T-helper 17 cell (primary cell): ENCODE measurements around the gene NIBAN1. TPM values are rescaled to one million over a fixed set of nuclear protein-coding genes. Genes with fewer than 3 reads are reported as not detected.

Source experiments
- ATAC-seq: fragments of 150-1000 bp; cut with Tn5 transposase; 2 replicates; pipeline ENCODE4 v1.10.0; 2021; ENCODE audit warnings: mild to moderate bottlenecking, moderate library complexity
- DNase-seq, 3 donors: peaks; one replicate each; pipeline versions ENCODE4 v3.0.0 to v3.0.0-alpha.2; 2020 to 2021
- H3K9me3 ChIP-seq: one replicate; pipeline ENCODE4 v1.7.0; 2013; ENCODE audit warnings: low read length, mild to moderate bottlenecking; ENCODE audit not compliant: control insufficient read depth, poor library complexity, severe bottlenecking
- H3K27ac Mint-ChIP-seq: one replicate; pipeline ENCODE4 v1.8.0; 2022; ENCODE audit warnings: mild to moderate bottlenecking, moderate library complexity, mixed read lengths
- H3K27me3 Mint-ChIP-seq: one replicate; pipeline ENCODE4 v1.8.0; 2022; ENCODE audit warnings: mixed read lengths
- H3K36me3 Mint-ChIP-seq: one replicate; pipeline ENCODE4 v1.8.0; 2022; ENCODE audit warnings: low read depth, mixed read lengths
- H3K4me1 Mint-ChIP-seq: one replicate; pipeline ENCODE4 v1.8.0; 2022; ENCODE audit warnings: mild to moderate bottlenecking, mixed read lengths
- H3K4me3 Mint-ChIP-seq: one replicate; pipeline ENCODE4 v1.8.0; 2022; ENCODE audit warnings: mild to moderate bottlenecking, moderate library complexity, mixed read lengths
- total RNA-seq, 4 donors: library from RNA in 2 of 4; stranded (reverse) in 2 of 4; gene quantifications; one replicate each; pipeline ENCODE4 v1.2.3 and lab custom pipeline; 2022 to 2026

NIBAN1 gene
- total RNA-seq, 2 donors from 2014 or later = 61.3 to 65.7 TPM

DNA sequence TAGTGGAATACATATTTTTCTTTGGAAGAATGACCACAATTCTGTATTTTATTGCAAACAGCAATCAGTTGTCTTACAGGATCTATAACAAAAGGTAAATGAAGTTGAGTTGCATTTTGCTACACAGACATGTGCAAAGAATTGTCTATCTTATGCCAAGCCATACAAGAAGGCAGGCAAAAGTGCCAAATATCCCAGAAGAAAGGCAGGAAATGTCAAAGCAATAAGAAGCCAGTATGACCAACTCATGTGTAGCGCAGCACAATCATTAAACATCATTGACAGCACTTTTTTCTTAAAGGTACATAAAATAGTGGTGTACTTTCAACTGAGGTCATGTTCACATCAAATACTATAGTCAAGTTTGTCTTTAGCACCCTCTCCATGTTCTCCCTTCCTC, 42.7 kb downstream of the NIBAN1 start:
- no peak overlapping the region for H3K4me3 Mint-ChIP-seq
- no peaks in the 10 kb centered on the region for H3K36me3 Mint-ChIP-seq
- H3K27me3 Mint-ChIP-seq = no peaks in the 10 kb centered on the region
- peaks cover 21% of the 10 kb centered on the region for H3K4me1 Mint-ChIP-seq
- H3K9me3 ChIP-seq = no peaks in the 10 kb centered on the region
- no peak for ATAC-seq
- no peak for DNase-seq
- H3K27ac Mint-ChIP-seq = peak overlapping the region; percentile 71

GRCh38 chr1:184930645-184931044, 43.7 kb downstream of the NIBAN1 start:
- ATAC-seq (peak; percentile 51), DNase-seq (no peak)
- Mint-ChIP-seq H3K4me1 (peaks cover 18% of the 10 kb centered on the region), H3K27ac (peak overlapping the region; percentile 71), H3K4me3 (peak overlapping the region; percentile 25), H3K36me3 (no peaks in the 10 kb centered on the region), H3K27me3 (no peaks in the 10 kb centered on the region)
- no peaks in the 10 kb centered on the region for H3K9me3 ChIP-seq

DNA sequence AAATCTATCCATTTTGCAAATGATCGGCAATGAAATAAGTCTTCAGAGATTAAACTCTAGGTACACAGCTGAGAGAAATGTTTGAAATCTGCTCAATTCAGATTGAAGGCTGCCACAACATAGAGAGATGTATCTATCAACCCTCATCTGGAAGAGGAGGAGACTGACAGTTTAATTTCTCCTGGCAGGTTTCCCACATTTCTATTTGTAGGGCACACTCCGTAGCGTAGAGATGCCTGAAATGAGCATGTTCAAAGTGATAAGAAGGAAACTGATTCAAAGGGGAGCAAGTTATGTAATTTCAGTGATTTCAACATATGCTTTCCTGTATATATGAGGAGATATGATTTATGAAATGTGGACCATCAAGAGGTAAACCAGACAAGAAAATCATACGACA, 44.1 kb downstream of the NIBAN1 start:
- H3K9me3 ChIP-seq = no peaks in the 10 kb centered on the region
- DNase-seq (no peak), ATAC-seq (no peak)
- no peaks in the 10 kb centered on the region for H3K36me3 Mint-ChIP-seq
- peak overlapping the region; percentile 71 for H3K27ac Mint-ChIP-seq
- no peak overlapping the region for H3K4me3 Mint-ChIP-seq
- no peaks in the 10 kb centered on the region for H3K27me3 Mint-ChIP-seq
- peaks cover 18% of the 10 kb centered on the region for H3K4me1 Mint-ChIP-seq

DNA sequence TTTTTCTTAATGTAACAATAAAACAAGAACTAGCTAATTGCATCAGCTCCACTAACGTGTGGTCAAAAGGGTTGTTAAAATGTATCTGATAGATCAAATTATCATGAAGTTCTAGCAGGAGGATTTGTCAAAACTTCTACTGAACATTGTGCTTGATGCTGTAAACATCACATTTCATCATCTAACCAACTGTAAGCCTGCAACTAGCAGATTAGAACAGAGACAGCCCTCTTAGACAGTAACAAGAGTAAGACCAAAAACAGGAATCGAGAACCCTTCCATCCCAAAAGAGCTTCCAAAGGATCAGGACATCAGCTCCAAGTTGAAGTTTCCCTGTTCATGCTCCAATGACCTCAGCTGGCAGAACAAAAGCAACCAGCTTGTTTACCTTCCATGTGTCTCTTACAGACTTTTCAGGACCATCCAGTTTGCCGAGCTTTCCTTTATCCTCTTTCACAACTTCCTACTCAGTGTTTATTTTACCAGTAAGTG, 44.6 kb downstream of the NIBAN1 start:
- ATAC-seq = no peak
- H3K9me3 ChIP-seq = no peaks in the 10 kb centered on the region
- no peaks in the 10 kb centered on the region for H3K36me3 Mint-ChIP-seq
- no peaks in the 10 kb centered on the region for H3K27me3 Mint-ChIP-seq
- peaks cover 18% of the 10 kb centered on the region for H3K4me1 Mint-ChIP-seq
- H3K4me3 Mint-ChIP-seq = no peak overlapping the region
- peak overlapping the region; percentile 71 for H3K27ac Mint-ChIP-seq
- no peak for DNase-seq

DNA sequence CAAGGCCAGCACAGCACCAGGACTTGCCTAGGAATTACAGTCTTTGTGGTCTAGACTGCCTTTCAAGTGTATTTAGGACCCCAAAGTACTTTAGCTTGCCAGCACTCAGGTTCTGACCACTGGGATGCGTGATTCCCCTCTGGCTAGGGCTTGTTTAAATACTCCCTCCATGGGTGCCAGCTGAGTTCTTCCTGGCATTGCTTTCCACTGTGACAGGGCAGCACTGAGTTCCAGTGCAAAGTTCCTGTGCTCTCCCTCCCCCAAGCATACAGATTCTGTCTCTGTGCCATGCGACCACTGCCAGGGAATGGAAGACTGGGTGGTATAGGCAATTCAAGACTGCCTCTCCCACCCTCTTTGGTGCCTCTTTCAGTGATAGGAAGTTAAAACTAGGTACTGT, 45.9 kb downstream of the NIBAN1 start:
- Mint-ChIP-seq H3K36me3 (no peaks in the 10 kb centered on the region), H3K27ac (no peak overlapping the region), H3K27me3 (no peaks in the 10 kb centered on the region), H3K4me3 (no peak overlapping the region), H3K4me1 (peaks cover 18% of the 10 kb centered on the region)
- DNase-seq = no peak
- H3K9me3 ChIP-seq = no peaks in the 10 kb centered on the region
- no peak for ATAC-seq

Other genes with a start within 250 kb of the NIBAN1 start
- gene EDEM3, start 219.7 kb downstream of the NIBAN1 start, total RNA-seq = 10 to 100 TPM; 25.8 to 40.4 TPM
- gene RNF2, start 71.0 kb upstream of the NIBAN1 start, total RNA-seq = 10 to 100 TPM; 16.6 to 18.4 TPM
- gene TRMT1L, start 182.4 kb upstream of the NIBAN1 start, total RNA-seq = 1 to 10 TPM; 5.8 to 9.6 TPM
- gene SWT1, start 182.7 kb upstream of the NIBAN1 start, total RNA-seq = 1 to 10 TPM; 6.6 to 7.5 TPM